Measurements from ENCODE around the gene EXOC3.

The EXOC3 gene

DNA sequence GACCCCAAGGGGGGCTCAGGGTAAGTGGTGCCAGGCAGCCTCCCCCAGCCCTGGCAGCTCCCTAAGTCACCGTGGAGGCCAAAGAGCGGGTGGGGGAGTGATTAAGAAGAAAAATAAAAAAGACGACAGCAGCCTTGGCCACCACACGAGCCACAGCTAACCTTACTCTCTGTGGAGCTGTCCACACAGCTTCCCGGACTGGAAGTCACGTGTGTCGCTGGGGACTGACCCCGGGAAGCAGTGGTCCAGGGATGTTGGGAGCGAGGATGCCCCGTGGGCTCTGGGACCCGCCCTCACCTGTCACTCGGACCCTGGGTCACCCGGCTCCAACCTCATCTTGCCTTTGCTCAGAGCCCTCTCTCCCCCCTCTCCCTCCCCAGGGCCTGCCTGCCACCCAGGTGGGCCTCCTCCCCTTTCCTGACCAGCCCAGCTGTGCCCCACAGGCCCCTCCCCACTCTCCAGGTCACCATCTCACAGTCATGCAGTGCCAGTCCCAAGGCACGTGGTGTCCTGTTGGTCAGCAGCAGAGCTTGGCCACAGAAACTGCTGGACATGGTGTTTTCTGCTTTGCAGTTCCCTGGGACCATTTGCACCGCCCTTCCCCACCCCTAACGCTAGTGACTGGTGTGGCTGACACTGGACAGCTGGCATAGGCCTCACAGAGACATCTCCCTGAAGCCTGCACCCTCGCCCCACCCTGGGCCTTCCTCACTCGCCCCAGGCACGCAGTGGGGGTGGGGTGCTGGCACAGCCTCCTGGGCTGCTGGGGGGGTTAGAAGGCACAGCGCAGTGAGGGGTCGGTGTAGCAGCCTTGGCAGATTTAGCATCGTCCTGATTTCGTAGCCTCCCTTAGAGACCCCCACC is 9.8 kb upstream of the EXOC3 start:
- Histone ChIP-seq H3K9ac (ENCODE audit: low read depth in 1 of 2, low read length in 2 of 2) (no peak overlapping the region), H3K36me3 (ENCODE audit: control insufficient read depth in 1 of 2, insufficient read depth in 2 of 2, low read length in 2 of 2) (no peaks in the 10 kb centered on the region), H3K4me3 (ENCODE audit: low read depth in 1 of 2, low read length in 2 of 2) (no peak overlapping the region), H3K4me1 (ENCODE audit: control insufficient read depth in 1 of 2, insufficient read depth in 2 of 2, low read length in 2 of 2) (peaks cover 17% of the 10 kb centered on the region in 2 donors), H3K9me3 (ENCODE audit: control insufficient read depth in 1 of 2, low read length in 2 of 2) (no peaks in the 10 kb centered on the region), H3K27ac (ENCODE audit: low read depth, low read length) (no peak overlapping the region), H3K27me3 (ENCODE audit: control insufficient read depth in 1 of 2, insufficient read depth in 2 of 2, low read length in 2 of 2) (no peaks in the 10 kb centered on the region)

- H3K27ac ChIP-seq (ENCODE audit: low read depth, low read length): no peak overlapping the region
- H3K4me3 ChIP-seq (ENCODE audit: low read depth in 1 of 2, low read length in 2 of 2): no peak overlapping the region
- no peaks in the 10 kb centered on the region for H3K9me3 ChIP-seq (ENCODE audit: control insufficient read depth in 1 of 2, low read length in 2 of 2)
- no peaks in the 10 kb centered on the region for H3K36me3 ChIP-seq (ENCODE audit: control insufficient read depth in 1 of 2, insufficient read depth in 2 of 2, low read length in 2 of 2)
- H3K9ac ChIP-seq (ENCODE audit: low read depth in 1 of 2, low read length in 2 of 2): no peak overlapping the region
- peaks cover 17% of the 10 kb centered on the region in 2 donors for H3K4me1 ChIP-seq (ENCODE audit: control insufficient read depth in 1 of 2, insufficient read depth in 2 of 2, low read length in 2 of 2)
- no peaks in the 10 kb centered on the region for H3K27me3 ChIP-seq (ENCODE audit: control insufficient read depth in 1 of 2, insufficient read depth in 2 of 2, low read length in 2 of 2)
Measured at GRCh38 chr5:433836-434235, 9.1 kb upstream of the EXOC3 start.

GRCh38 chr5:434443-435146 is 8.4 kb upstream of the EXOC3 start:
- H3K27ac ChIP-seq (ENCODE audit: low read depth, low read length): no peak overlapping the region
- H3K36me3 ChIP-seq (ENCODE audit: control insufficient read depth in 1 of 2, insufficient read depth in 2 of 2, low read length in 2 of 2): no peaks in the 10 kb centered on the region
- no peaks in the 10 kb centered on the region for H3K9me3 ChIP-seq (ENCODE audit: control insufficient read depth in 1 of 2, low read length in 2 of 2)
- no peaks in the 10 kb centered on the region for H3K27me3 ChIP-seq (ENCODE audit: control insufficient read depth in 1 of 2, insufficient read depth in 2 of 2, low read length in 2 of 2)
- H3K4me1 ChIP-seq (ENCODE audit: control insufficient read depth in 1 of 2, insufficient read depth in 2 of 2, low read length in 2 of 2): peaks cover 17% of the 10 kb centered on the region in 2 donors
- H3K9ac ChIP-seq (ENCODE audit: low read depth in 1 of 2, low read length in 2 of 2): no peak overlapping the region
- no peak overlapping the region for H3K4me3 ChIP-seq (ENCODE audit: low read depth in 1 of 2, low read length in 2 of 2)

GRCh38 chr5:435156-435790 is 7.7 kb upstream of the EXOC3 start:
- Histone ChIP-seq H3K4me1 (ENCODE audit: control insufficient read depth in 1 of 2, insufficient read depth in 2 of 2, low read length in 2 of 2) (peaks cover 11 to 15% of the 10 kb centered on the region in 2 donors), H3K9ac (ENCODE audit: low read depth in 1 of 2, low read length in 2 of 2) (no peak overlapping the region), H3K27me3 (ENCODE audit: control insufficient read depth in 1 of 2, insufficient read depth in 2 of 2, low read length in 2 of 2) (no peaks in the 10 kb centered on the region), H3K36me3 (ENCODE audit: control insufficient read depth in 1 of 2, insufficient read depth in 2 of 2, low read length in 2 of 2) (no peaks in the 10 kb centered on the region), H3K27ac (ENCODE audit: low read depth, low read length) (no peak overlapping the region), H3K4me3 (ENCODE audit: low read depth in 1 of 2, low read length in 2 of 2) (no peak overlapping the region), H3K9me3 (ENCODE audit: control insufficient read depth in 1 of 2, low read length in 2 of 2) (no peaks in the 10 kb centered on the region)

- Histone ChIP-seq H3K27me3 (ENCODE audit: control insufficient read depth in 1 of 2, insufficient read depth in 2 of 2, low read length in 2 of 2) (no peaks in the 10 kb centered on the region), H3K4me3 (ENCODE audit: low read depth in 1 of 2, low read length in 2 of 2) (no peak overlapping the region)
Measured at GRCh38 chr5:435961-436640, 6.9 kb upstream of the EXOC3 start.

DNA sequence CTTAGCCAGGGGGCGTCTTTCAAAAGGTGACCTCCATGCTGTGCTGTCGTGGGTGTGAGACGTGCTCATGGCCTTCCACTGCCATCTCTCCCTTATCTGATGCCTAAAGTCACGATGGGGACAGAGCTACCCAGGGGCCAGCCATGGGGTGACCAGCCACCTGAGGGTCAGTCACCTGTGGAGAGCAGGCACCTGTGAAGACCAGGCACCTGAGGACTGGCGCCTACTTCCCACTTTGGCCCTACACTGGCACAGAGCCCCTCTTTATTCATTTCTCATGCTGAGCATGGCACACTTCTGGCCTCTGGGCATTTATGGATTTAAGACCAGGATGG is 6.4 kb upstream of the EXOC3 start:
- Histone ChIP-seq H3K9ac (ENCODE audit: low read depth in 1 of 2, low read length in 2 of 2) (no peak overlapping the region), H3K4me3 (ENCODE audit: low read depth in 1 of 2, low read length in 2 of 2) (no peak overlapping the region), H3K36me3 (ENCODE audit: control insufficient read depth in 1 of 2, insufficient read depth in 2 of 2, low read length in 2 of 2) (no peaks in the 10 kb centered on the region), H3K27ac (ENCODE audit: low read depth, low read length) (no peak overlapping the region), H3K9me3 (ENCODE audit: control insufficient read depth in 1 of 2, low read length in 2 of 2) (no peaks in the 10 kb centered on the region), H3K4me1 (ENCODE audit: control insufficient read depth in 1 of 2, insufficient read depth in 2 of 2, low read length in 2 of 2) (peaks cover 0 to 2% of the 10 kb centered on the region in 2 donors), H3K27me3 (ENCODE audit: control insufficient read depth in 1 of 2, insufficient read depth in 2 of 2, low read length in 2 of 2) (no peaks in the 10 kb centered on the region)

More at GRCh38 chr5:435961-436640, 6.9 kb upstream of the EXOC3 start:
- no peaks in the 10 kb centered on the region for H3K36me3 ChIP-seq (ENCODE audit: control insufficient read depth in 1 of 2, insufficient read depth in 2 of 2, low read length in 2 of 2)
- H3K9ac ChIP-seq (ENCODE audit: low read depth in 1 of 2, low read length in 2 of 2): no peak overlapping the region
- no peak overlapping the region for H3K27ac ChIP-seq (ENCODE audit: low read depth, low read length)
- H3K9me3 ChIP-seq (ENCODE audit: control insufficient read depth in 1 of 2, low read length in 2 of 2): no peaks in the 10 kb centered on the region
- peaks cover 3 to 7% of the 10 kb centered on the region in 2 donors for H3K4me1 ChIP-seq (ENCODE audit: control insufficient read depth in 1 of 2, insufficient read depth in 2 of 2, low read length in 2 of 2)

DNA sequence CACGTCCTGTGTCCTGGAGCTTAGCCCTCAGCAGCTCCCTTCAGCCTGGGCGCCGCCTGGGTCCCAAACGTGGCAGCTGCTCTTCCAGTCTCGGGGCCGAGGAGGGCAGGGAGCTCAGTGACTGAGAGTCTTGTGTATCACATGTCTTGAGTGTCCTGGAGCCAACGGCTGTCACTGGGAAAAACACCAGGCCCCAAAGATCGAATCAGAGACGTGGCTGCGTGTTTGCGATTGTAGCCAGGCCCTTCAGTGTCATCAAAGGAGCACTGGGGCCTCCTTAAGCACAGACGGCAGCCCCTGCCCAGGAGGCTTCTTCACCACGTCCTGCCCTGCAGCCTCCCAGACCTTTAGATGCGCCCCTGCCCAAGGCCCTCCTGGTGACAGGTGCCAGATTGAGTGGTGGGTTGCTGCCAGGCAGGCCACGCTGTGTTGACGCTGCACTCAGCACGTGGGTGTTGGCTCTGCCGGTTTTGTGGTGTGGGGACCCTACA is 5.7 kb upstream of the EXOC3 start:
- Histone ChIP-seq H3K4me1 (ENCODE audit: control insufficient read depth in 1 of 2, insufficient read depth in 2 of 2, low read length in 2 of 2) (peaks cover 4 to 6% of the 10 kb centered on the region in 2 donors), H3K4me3 (ENCODE audit: low read depth in 1 of 2, low read length in 2 of 2) (no peak overlapping the region), H3K9ac (ENCODE audit: low read depth in 1 of 2, low read length in 2 of 2) (no peak overlapping the region), H3K9me3 (ENCODE audit: control insufficient read depth in 1 of 2, low read length in 2 of 2) (no peaks in the 10 kb centered on the region), H3K36me3 (ENCODE audit: control insufficient read depth in 1 of 2, insufficient read depth in 2 of 2, low read length in 2 of 2) (no peaks in the 10 kb centered on the region), H3K27ac (ENCODE audit: low read depth, low read length) (no peak overlapping the region), H3K27me3 (ENCODE audit: control insufficient read depth in 1 of 2, insufficient read depth in 2 of 2, low read length in 2 of 2) (no peaks in the 10 kb centered on the region)

GRCh38 chr5:438481-438981 is 4.4 kb upstream of the EXOC3 start:
- peaks cover 8 to 11% of the 10 kb centered on the region in 2 donors for H3K4me1 ChIP-seq (ENCODE audit: control insufficient read depth in 1 of 2, insufficient read depth in 2 of 2, low read length in 2 of 2)
- H3K9ac ChIP-seq (ENCODE audit: low read depth in 1 of 2, low read length in 2 of 2): no peak overlapping the region
- no peak overlapping the region for H3K4me3 ChIP-seq (ENCODE audit: low read depth in 1 of 2, low read length in 2 of 2)
- H3K36me3 ChIP-seq (ENCODE audit: control insufficient read depth in 1 of 2, insufficient read depth in 2 of 2, low read length in 2 of 2): peaks cover 0 to 3% of the 10 kb centered on the region in 2 donors
- H3K9me3 ChIP-seq (ENCODE audit: control insufficient read depth in 1 of 2, low read length in 2 of 2): no peaks in the 10 kb centered on the region
- no peak overlapping the region for H3K27ac ChIP-seq (ENCODE audit: low read depth, low read length)
- H3K27me3 ChIP-seq (ENCODE audit: control insufficient read depth in 1 of 2, insufficient read depth in 2 of 2, low read length in 2 of 2): no peaks in the 10 kb centered on the region

DNA sequence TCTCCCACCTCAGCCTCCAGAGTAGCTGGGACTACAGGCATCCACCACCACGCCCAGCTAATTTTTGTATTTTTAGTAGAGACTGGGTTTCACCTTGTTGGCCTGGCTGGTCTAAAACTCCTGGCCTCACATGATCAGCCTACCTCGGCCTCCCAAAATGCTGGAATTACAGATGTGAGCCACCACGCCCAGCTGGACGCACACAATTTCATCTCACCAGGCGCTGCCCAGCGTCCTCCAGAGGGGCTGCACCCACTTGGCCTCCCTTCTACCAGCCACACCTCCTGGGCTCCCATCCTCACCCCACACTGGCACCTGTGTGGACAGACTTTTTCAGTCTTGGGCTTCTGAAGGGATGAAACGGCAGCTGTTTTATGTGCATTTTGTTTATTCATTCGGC is 3.8 kb upstream of the EXOC3 start:
- Histone ChIP-seq H3K27me3 (ENCODE audit: control insufficient read depth in 1 of 2, insufficient read depth in 2 of 2, low read length in 2 of 2) (no peaks in the 10 kb centered on the region), H3K27ac (ENCODE audit: low read depth, low read length) (no peak overlapping the region), H3K9me3 (ENCODE audit: control insufficient read depth in 1 of 2, low read length in 2 of 2) (no peaks in the 10 kb centered on the region), H3K4me1 (ENCODE audit: control insufficient read depth in 1 of 2, insufficient read depth in 2 of 2, low read length in 2 of 2) (peaks cover 13 to 18% of the 10 kb centered on the region in 2 donors), H3K4me3 (ENCODE audit: low read depth in 1 of 2, low read length in 2 of 2) (no peak overlapping the region), H3K36me3 (ENCODE audit: control insufficient read depth in 1 of 2, insufficient read depth in 2 of 2, low read length in 2 of 2) (peaks cover 0 to 3% of the 10 kb centered on the region in 2 donors), H3K9ac (ENCODE audit: low read depth in 1 of 2, low read length in 2 of 2) (no peak overlapping the region)

Measured in duodenal mucosa (tissue), 2 donors.